ENCODE measurements around the gene XXYLT1. TPM values are rescaled to one million over a fixed set of nuclear protein-coding genes. Genes with fewer than 3 reads are reported as not detected.
A peak's percentile ranks its signal among the peaks of the same experiment; 100 is the strongest.

The XXYLT1 gene
- total and polyA plus RNA-seq, 9 of the 15 experiments (the other 6 are each of a cell fraction or from before 2014, with no cell fraction given) = 1.9 to 18.9 (median 15.0) TPM

DNA sequence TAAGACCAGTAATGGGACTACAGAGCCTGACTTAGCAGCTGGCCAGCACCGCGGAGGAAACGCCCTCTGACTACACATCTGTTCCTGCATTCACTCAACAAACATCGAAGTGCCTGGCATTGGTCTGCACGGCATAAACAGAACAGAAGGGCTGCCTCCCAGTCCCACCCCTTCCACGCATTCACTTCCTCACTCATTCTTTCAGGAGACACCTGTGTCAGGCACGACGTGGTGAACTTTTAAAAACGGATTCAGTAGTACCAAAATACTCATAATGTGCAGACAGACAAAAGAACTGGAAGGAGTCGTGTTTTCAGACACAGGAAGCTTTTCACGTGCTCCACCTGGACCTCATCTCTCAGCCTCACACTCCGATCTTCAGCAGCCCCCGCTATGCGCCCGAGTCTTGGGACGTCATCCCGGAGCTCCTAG is 123.3 kb downstream of the XXYLT1 start:
- WGBS (ENCODE audit: insufficient coverage, low coverage, missing lambda C conversion rate) = 73% methylated on average over 17 of the region's 17 CpGs
- no peak overlapping the region for H3K27ac ChIP-seq (ENCODE audit: extremely low read depth, low read depth, low read length)
- no peaks in the 10 kb centered on the region for H3K9me1 ChIP-seq (ENCODE audit: control insufficient read depth, insufficient read depth, low read length)
- ATAC-seq (peak; percentile 21), DNase-seq (ENCODE audit: extremely low read depth in 1 of 4, low spot score in 3 of 4) (no peak), FAIRE-seq (no peak)
- H3K27me3 ChIP-seq (ENCODE audit: control insufficient read depth in 2 of 2, insufficient read depth in 2 of 2, low read length in 2 of 2) = no peaks in the 10 kb centered on the region
- H2AFZ ChIP-seq (ENCODE audit: low read depth, low read length) = peak overlapping the region; percentile 20; the same call in 1 of the 2 replicates
- peak overlapping the region in 1 of 2 experiments; percentile 64; a peak in 1 of 4 replicates for H3K9ac ChIP-seq (ENCODE audit: insufficient read depth in 1 of 2, low read depth in 2 of 2, low read length in 2 of 2)
- H3K79me2 ChIP-seq (ENCODE audit: control insufficient read depth, insufficient read depth, low read length) = peaks cover 11% of the 10 kb centered on the region; the same call in 1 of the 3 replicates
- peaks cover 39 to 61% of the 10 kb centered on the region in 2 experiments for H3K4me1 ChIP-seq (replicated peaks in 1 of 2; ENCODE audit: control insufficient read depth in 2 of 2, insufficient read depth in 2 of 2, low read length in 2 of 2)
- no peaks in the 10 kb centered on the region for H4K20me1 ChIP-seq (replicated peaks; ENCODE audit: control insufficient read depth, insufficient read depth, low read length)
- H3K36me3 ChIP-seq (ENCODE audit: control insufficient read depth, insufficient read depth, low read length) = no peaks in the 10 kb centered on the region
- H3K4me3 ChIP-seq = no peak overlapping the region
- intact Hi-C loops (cut with micrococcal nuclease) = no loop called here
- no TSS peak for BruUV-seq (replicated peaks)
- peak overlapping the region; percentile 5; the same call in 1 of the 2 replicates for H3K4me2 ChIP-seq (ENCODE audit: insufficient read depth, low read length)
- in situ Hi-C loops (cut with MboI) = no loop called here
- no peaks in the 10 kb centered on the region for H3K9me3 ChIP-seq (replicated peaks; ENCODE audit: control insufficient read depth, insufficient read depth, low read depth, low read length)
- CTCF ChIA-PET (ENCODE audit: low intra/inter-chr PET ratio) = no interaction called here
- POLR2A ChIA-PET = interaction anchor here (0.8 to 1.4 kb wide), 2 partner anchors 12 to 23 kb away, joined by 3 read pairs; no protein-coding TSS in a partner anchor
- TF ChIP-seq, protein P1, sequence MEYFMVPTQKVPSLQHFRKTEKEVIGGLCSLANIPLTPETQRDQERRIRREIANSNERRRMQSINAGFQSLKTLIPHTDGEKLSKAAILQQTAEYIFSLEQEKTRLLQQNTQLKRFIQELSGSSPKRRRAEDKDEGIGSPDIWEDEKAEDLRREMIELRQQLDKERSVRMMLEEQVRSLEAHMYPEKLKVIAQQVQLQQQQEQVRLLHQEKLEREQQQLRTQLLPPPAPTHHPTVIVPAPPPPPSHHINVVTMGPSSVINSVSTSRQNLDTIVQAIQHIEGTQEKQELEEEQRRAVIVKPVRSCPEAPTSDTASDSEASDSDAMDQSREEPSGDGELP (CRISPR knock-in tag; IDR thresholded peaks at IDR 0.05; ENCODE audit: borderline replicate concordance) = peak; percentile 87
- TF ChIP-seq ZNF3 (CRISPR knock-in tag; IDR thresholded peaks at IDR 0.05) (peak; percentile 97), ZFP36 (IDR thresholded peaks at IDR 0.05; ENCODE audit: low read depth, low read length, partially characterized antibody) (peak; percentile 30), SRSF7 (optimal IDR thresholded peaks at IDR 0.05; ENCODE audit: low read depth, low read length) (no peak)
- TF ChIP-seq, protein P2, sequence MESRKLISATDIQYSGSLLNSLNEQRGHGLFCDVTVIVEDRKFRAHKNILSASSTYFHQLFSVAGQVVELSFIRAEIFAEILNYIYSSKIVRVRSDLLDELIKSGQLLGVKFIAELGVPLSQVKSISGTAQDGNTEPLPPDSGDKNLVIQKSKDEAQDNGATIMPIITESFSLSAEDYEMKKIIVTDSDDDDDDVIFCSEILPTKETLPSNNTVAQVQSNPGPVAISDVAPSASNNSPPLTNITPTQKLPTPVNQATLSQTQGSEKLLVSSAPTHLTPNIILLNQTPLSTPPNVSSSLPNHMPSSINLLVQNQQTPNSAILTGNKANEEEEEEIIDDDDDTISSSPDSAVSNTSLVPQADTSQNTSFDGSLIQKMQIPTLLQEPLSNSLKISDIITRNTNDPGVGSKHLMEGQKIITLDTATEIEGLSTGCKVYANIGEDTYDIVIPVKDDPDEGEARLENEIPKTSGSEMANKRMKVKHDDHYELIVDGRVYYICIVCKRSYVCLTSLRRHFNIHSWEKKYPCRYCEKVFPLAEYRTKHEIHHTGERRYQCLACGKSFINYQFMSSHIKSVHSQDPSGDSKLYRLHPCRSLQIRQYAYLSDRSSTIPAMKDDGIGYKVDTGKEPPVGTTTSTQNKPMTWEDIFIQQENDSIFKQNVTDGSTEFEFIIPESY (CRISPR knock-in tag; IDR thresholded peaks at IDR 0.05) = peak; percentile 99
- TF ChIP-seq, protein P3, sequence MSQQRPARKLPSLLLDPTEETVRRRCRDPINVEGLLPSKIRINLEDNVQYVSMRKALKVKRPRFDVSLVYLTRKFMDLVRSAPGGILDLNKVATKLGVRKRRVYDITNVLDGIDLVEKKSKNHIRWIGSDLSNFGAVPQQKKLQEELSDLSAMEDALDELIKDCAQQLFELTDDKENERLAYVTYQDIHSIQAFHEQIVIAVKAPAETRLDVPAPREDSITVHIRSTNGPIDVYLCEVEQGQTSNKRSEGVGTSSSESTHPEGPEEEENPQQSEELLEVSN (IDR thresholded peaks at IDR 0.05; ENCODE audit: borderline replicate concordance in 1 of 2, extremely low read depth in 1 of 2, insufficient read depth in 1 of 2, insufficient read length in 1 of 2, low read depth in 1 of 2, low read length in 1 of 2, poor library complexity in 1 of 2, severe bottlenecking in 1 of 2) = no peak
- TF ChIP-seq, protein P4, sequence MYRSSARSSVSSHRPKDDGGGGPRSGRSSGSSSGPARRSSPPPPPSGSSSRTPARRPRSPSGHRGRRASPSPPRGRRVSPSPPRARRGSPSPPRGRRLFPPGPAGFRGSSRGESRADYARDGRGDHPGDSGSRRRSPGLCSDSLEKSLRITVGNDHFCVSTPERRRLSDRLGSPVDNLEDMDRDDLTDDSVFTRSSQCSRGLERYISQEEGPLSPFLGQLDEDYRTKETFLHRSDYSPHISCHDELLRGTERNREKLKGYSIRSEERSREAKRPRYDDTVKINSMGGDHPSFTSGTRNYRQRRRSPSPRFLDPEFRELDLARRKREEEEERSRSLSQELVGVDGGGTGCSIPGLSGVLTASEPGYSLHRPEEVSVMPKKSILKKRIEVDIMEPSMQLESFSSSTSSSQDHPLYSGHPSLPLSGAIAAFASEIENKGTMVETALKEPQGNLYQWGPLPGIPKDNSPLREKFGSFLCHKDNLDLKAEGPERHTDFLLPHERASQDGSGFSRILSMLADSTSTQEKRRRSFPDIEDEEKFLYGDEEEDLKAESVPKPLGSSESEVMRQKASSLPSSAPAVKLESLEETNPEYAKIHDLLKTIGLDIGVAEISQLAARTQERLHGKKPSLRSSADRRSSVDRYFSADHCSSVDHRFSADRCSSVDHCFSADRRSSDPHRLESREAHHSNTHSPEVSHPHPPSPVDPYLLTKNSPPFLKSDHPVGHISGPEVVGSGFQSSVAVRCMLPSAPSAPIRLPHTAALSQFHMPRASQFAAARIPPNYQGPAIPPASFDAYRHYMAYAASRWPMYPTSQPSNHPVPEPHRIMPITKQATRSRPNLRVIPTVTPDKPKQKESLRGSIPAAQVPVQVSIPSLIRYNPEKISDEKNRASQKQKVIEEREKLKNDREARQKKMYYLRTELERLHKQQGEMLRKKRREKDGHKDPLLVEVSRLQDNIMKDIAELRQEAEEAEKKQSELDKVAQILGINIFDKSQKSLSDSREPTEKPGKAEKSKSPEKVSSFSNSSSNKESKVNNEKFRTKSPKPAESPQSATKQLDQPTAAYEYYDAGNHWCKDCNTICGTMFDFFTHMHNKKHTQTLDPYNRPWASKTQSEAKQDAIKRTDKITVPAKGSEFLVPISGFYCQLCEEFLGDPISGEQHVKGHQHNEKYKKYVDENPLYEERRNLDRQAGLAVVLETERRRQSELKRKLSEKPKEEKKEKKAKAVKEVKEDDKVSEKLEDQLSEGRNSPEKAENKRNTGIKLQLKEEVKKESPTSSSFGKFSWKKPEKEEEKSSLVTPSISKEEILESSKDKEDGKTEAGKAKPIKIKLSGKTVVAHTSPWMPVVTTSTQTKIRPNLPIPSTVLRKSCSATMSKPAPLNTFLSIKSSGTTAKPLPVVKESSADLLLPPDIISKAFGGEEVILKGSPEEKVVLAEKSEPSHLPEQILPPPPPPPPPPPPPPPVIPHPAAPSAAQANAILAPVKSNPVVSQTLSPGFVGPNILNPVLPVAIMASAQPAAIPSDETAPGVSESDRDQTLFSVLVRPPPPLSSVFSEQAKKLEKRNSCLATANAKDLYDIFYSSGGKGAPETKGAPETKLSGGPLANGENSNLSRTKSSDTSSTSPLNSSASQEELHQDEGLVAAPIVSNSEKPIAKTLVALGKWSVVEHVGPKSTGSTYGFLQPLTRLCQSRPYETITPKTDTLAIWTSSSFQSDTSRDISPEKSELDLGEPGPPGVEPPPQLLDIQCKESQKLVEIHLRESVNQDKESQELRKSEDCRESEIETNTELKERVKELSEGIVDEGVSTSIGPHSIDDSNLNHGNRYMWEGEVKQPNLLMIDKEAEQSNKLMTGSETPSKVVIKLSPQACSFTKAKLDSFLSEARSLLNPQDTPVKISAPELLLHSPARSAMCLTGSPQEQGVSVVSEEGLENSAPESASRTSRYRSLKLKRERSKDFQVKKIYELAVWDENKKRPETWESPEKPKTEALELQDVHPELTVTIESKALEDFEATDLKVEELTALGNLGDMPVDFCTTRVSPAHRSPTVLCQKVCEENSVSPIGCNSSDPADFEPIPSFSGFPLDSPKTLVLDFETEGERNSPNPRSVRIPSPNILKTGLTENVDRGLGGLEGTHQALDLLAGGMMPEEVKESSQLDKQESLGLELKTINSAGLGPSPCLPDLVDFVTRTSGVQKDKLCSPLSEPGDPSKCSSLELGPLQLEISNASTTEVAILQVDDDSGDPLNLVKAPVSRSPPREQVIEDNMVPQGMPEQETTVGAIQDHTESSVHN (IDR thresholded peaks at IDR 0.05; ENCODE audit: borderline replicate concordance in 1 of 2, low read depth in 1 of 2) = peak in 1 of 2 experiments; percentile 80; a peak in 2 of 4 replicates

Measured in K562 (cell line).